Renal cortex interstitium (tissue), 11 donors: ENCODE data around the gene IRF1. TPM values are rescaled to one million over a fixed set of nuclear protein-coding genes. Genes with fewer than 3 reads are reported as not detected.
"Not testable (repeated sequence)": the region's sequence is repeated elsewhere in the genome, so short reads cannot be mapped to it uniquely, and the experiment has no call there.

ENCODE experiments used
- DNase-seq, 11 donors: peaks; one replicate each; pipeline ENCODE4 v3.0.0-alpha.2; 2013; ENCODE audit warnings: low read depth in 9 of 11, low spot score in 4 of 11; ENCODE audit errors: extremely low read depth in 1 of 11
- polyA plus RNA-seq, 3 donors: library from polyadenylated mRNA; unstranded; fragments of 120-200 nt; gene quantifications; one replicate each; pipeline ENCODE4 v1.2.1, GENCODE V29; 2013; ENCODE audit not compliant: insufficient read length in 3 of 3

The IRF1 gene
- polyA plus RNA-seq, 3 donors = 13.3 to 15.4 (median 15.3) TPM

GRCh38 chr5:132457371-132458225, 33.0 kb downstream of the IRF1 start:
- no peak for DNase-seq

- no peak for DNase-seq
Measured at GRCh38 chr5:132456987-132457361, 33.6 kb downstream of the IRF1 start.

- no peak for DNase-seq
Measured at GRCh38 chr5:132456296-132456986, 34.1 kb downstream of the IRF1 start.

- no peak for DNase-seq
Measured at GRCh38 chr5:132455614-132456115, 34.9 kb downstream of the IRF1 start.

- DNase-seq = no peak
Measured at GRCh38 chr5:132454361-132454760, 36.2 kb downstream of the IRF1 start.

GRCh38 chr5:132451387-132451786, 39.2 kb downstream of the IRF1 start:
- DNase-seq = no peak

GRCh38 chr5:132449060-132449459, 41.5 kb downstream of the IRF1 start:
- no peak for DNase-seq

- DNase-seq = no peak
Measured at GRCh38 chr5:132447196-132447595, 43.4 kb downstream of the IRF1 start.

- no peak for DNase-seq
Measured at GRCh38 chr5:132446621-132447020, 44.0 kb downstream of the IRF1 start.

GRCh38 chr5:132445930-132446329, 44.6 kb downstream of the IRF1 start:
- DNase-seq = no peak

GRCh38 chr5:132445640-132445923, 45.0 kb downstream of the IRF1 start:
- no peak for DNase-seq

- DNase-seq = no peak
Measured at GRCh38 chr5:132444841-132445639, 45.5 kb downstream of the IRF1 start.

- no peak for DNase-seq
Measured at GRCh38 chr5:132444061-132444460, 46.5 kb downstream of the IRF1 start.

GRCh38 chr5:132439521-132440089, 51.0 kb downstream of the IRF1 start:
- no peak for DNase-seq

GRCh38 chr5:132438917-132439316, 51.7 kb downstream of the IRF1 start:
- no peak for DNase-seq

- DNase-seq = not testable (repeated sequence)
Measured at GRCh38 chr5:132438267-132438645, 52.3 kb downstream of the IRF1 start.

GRCh38 chr5:132437604-132438266, 52.8 kb downstream of the IRF1 start:
- DNase-seq = peak in 9 of 11 donors; percentile 40 to 77 (median 53)

- no peak for DNase-seq
Measured at GRCh38 chr5:132436936-132437335, 53.6 kb downstream of the IRF1 start.

- DNase-seq = no peak
Measured at GRCh38 chr5:132435886-132436285, 54.7 kb downstream of the IRF1 start.
